ENCODE results near the gene PIK3CB.

Gene PIK3CB

GRCh38 chr3:138712086-138712485, 122.6 kb downstream of the PIK3CB start:
- H3K4me3 ChIP-seq (ENCODE audit: low read depth, low read length), result no peak overlapping the region
- TF ChIP-seq, protein P1, sequence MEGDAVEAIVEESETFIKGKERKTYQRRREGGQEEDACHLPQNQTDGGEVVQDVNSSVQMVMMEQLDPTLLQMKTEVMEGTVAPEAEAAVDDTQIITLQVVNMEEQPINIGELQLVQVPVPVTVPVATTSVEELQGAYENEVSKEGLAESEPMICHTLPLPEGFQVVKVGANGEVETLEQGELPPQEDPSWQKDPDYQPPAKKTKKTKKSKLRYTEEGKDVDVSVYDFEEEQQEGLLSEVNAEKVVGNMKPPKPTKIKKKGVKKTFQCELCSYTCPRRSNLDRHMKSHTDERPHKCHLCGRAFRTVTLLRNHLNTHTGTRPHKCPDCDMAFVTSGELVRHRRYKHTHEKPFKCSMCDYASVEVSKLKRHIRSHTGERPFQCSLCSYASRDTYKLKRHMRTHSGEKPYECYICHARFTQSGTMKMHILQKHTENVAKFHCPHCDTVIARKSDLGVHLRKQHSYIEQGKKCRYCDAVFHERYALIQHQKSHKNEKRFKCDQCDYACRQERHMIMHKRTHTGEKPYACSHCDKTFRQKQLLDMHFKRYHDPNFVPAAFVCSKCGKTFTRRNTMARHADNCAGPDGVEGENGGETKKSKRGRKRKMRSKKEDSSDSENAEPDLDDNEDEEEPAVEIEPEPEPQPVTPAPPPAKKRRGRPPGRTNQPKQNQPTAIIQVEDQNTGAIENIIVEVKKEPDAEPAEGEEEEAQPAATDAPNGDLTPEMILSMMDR (IDR thresholded peaks at IDR 0.05; ENCODE audit: low read depth, low read length), result no peak
- no peak for TF ChIP-seq POLR2A (IDR thresholded peaks at IDR 0.05; ENCODE audit: extremely low read depth, insufficient read length)
- TF ChIP-seq, protein P2, sequence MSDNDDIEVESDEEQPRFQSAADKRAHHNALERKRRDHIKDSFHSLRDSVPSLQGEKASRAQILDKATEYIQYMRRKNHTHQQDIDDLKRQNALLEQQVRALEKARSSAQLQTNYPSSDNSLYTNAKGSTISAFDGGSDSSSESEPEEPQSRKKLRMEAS (IDR thresholded peaks at IDR 0.05; ENCODE audit: low read depth, low read length), result no peak
- TF ChIP-seq MYC (IDR thresholded peaks at IDR 0.05; ENCODE audit: low read depth, low read length), result no peak

DNA sequence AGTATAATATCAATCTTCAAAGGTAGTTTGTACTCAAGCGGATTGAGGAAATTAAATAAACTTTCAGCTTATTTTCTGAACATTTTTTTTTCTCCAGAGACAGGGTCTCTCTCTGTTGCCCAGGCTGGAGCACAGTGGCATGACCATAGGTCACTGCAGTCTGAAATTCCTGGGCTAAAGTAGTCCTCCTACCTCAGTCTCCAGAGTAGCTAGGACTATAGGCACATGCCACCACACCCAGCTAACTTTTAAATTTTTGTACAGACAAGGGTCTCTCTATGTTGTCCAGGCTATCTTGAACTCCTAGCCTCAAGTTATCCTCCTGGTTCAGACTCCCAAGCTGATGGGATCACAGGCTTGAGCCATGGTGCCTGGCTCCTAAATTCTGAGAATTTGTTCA, 129.1 kb downstream of the PIK3CB start:
- no peak for TF ChIP-seq MYC (IDR thresholded peaks at IDR 0.05; ENCODE audit: low read depth, low read length)
- TF ChIP-seq, protein P2 (IDR thresholded peaks at IDR 0.05; ENCODE audit: low read depth, low read length), result no peak
- TF ChIP-seq, protein P1 (IDR thresholded peaks at IDR 0.05; ENCODE audit: low read depth, low read length), result no peak
- no peak for TF ChIP-seq POLR2A (IDR thresholded peaks at IDR 0.05; ENCODE audit: extremely low read depth, insufficient read length)
- H3K4me3 ChIP-seq (ENCODE audit: low read depth, low read length), result no peak overlapping the region
- DNase-seq (ENCODE audit: low read depth), result no peak

More at GRCh38 chr3:138712086-138712485, 122.6 kb downstream of the PIK3CB start:
- no peak for DNase-seq (ENCODE audit: low read depth)

DNA sequence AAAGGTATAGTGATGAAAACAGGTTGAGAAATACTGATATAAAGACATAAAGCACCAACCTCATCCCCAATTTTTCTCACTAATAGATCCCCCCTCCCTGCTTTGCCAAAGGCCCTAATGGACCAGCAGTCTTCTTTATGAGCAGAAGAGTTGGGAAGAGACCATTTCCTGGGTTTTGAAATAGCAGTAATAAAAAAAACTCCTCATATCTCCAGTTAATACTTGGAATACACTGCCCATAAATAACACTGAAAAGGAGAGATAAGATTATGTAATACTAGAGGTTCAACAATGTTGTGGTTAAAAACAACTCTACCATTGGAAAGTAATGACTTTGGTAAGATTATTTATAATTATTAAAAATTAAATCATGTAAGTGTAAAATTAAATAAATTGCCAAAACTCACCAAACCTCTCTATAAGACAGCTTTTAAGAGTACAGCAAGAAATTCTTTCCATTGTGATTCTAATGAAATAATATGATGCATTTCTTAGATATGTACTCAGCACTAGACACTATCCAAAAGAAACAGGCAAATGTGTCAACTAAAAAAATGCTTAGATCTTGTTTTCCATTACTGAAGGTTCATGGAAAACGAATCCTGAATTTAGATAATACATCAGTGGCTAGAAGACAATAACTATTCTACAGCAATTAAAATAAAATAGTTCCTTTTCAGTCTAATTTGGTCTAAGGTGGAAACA, 137.9 kb downstream of the PIK3CB start:
- TF ChIP-seq POLR2A (IDR thresholded peaks at IDR 0.05; ENCODE audit: extremely low read depth, insufficient read length), result no peak
- TF ChIP-seq, protein P2 (IDR thresholded peaks at IDR 0.05; ENCODE audit: low read depth, low read length), result no peak
- no peak for TF ChIP-seq MYC (IDR thresholded peaks at IDR 0.05; ENCODE audit: low read depth, low read length)
- TF ChIP-seq, protein P1 (IDR thresholded peaks at IDR 0.05; ENCODE audit: low read depth, low read length), result no peak
- DNase-seq (ENCODE audit: low read depth), result no peak
- no peak overlapping the region for H3K4me3 ChIP-seq (ENCODE audit: low read depth, low read length)

GRCh38 chr3:138694287-138695007, 140.3 kb downstream of the PIK3CB start:
- H3K4me3 ChIP-seq (ENCODE audit: low read depth, low read length), result no peak overlapping the region
- DNase-seq (ENCODE audit: low read depth), result peak; percentile 7
- no peak for TF ChIP-seq POLR2A (IDR thresholded peaks at IDR 0.05; ENCODE audit: extremely low read depth, insufficient read length)
- TF ChIP-seq MYC (IDR thresholded peaks at IDR 0.05; ENCODE audit: low read depth, low read length), result no peak
- TF ChIP-seq, protein P1 (IDR thresholded peaks at IDR 0.05; ENCODE audit: low read depth, low read length), result no peak
- TF ChIP-seq, protein P2 (IDR thresholded peaks at IDR 0.05; ENCODE audit: low read depth, low read length), result no peak

GRCh38 chr3:138692152-138692551, 142.6 kb downstream of the PIK3CB start:
- no peak for DNase-seq (ENCODE audit: low read depth)
- TF ChIP-seq, protein P2 (IDR thresholded peaks at IDR 0.05; ENCODE audit: low read depth, low read length), result no peak
- TF ChIP-seq, protein P1 (IDR thresholded peaks at IDR 0.05; ENCODE audit: low read depth, low read length), result no peak
- TF ChIP-seq POLR2A (IDR thresholded peaks at IDR 0.05; ENCODE audit: extremely low read depth, insufficient read length) (no peak), MYC (IDR thresholded peaks at IDR 0.05; ENCODE audit: low read depth, low read length) (no peak)
- H3K4me3 ChIP-seq (ENCODE audit: low read depth, low read length), result no peak overlapping the region

Measured in NB4 (cell line).